ENCODE measurements around the gene DPP10.

GRCh38 chr2:115168457-115168856 is 726.0 kb downstream of the DPP10 start:
- TF ChIP-seq YY1 (tag by site-specific recombination; IDR thresholded peaks at IDR 0.05), result no peak
- no peak for TF ChIP-seq ZNF426 (tag by site-specific recombination; IDR thresholded peaks at IDR 0.05)
- TF ChIP-seq SP2 (tag by site-specific recombination; IDR thresholded peaks at IDR 0.05), result no peak
- TF ChIP-seq, protein P1, sequence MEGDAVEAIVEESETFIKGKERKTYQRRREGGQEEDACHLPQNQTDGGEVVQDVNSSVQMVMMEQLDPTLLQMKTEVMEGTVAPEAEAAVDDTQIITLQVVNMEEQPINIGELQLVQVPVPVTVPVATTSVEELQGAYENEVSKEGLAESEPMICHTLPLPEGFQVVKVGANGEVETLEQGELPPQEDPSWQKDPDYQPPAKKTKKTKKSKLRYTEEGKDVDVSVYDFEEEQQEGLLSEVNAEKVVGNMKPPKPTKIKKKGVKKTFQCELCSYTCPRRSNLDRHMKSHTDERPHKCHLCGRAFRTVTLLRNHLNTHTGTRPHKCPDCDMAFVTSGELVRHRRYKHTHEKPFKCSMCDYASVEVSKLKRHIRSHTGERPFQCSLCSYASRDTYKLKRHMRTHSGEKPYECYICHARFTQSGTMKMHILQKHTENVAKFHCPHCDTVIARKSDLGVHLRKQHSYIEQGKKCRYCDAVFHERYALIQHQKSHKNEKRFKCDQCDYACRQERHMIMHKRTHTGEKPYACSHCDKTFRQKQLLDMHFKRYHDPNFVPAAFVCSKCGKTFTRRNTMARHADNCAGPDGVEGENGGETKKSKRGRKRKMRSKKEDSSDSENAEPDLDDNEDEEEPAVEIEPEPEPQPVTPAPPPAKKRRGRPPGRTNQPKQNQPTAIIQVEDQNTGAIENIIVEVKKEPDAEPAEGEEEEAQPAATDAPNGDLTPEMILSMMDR (tag by site-specific recombination; IDR thresholded peaks at IDR 0.05), result no peak
- TF ChIP-seq ZBTB10 (tag by site-specific recombination; IDR thresholded peaks at IDR 0.05), result no peak
- TF ChIP-seq ZBTB8A (tag by site-specific recombination; IDR thresholded peaks at IDR 0.05), result no peak
- no peak for TF ChIP-seq MYNN (tag by site-specific recombination; IDR thresholded peaks at IDR 0.05; ENCODE audit: borderline replicate concordance)
- TF ChIP-seq ZNF777 (tag by site-specific recombination; IDR thresholded peaks at IDR 0.05; ENCODE audit: borderline replicate concordance), result no peak
- no peak for TF ChIP-seq KLF9 (tag by site-specific recombination; IDR thresholded peaks at IDR 0.05; ENCODE audit: low read depth)
- TF ChIP-seq ZNF768 (tag by site-specific recombination; IDR thresholded peaks at IDR 0.05), result no peak
- no peak for TF ChIP-seq ZNF138 (tag by site-specific recombination; IDR thresholded peaks at IDR 0.05; ENCODE audit: borderline replicate concordance)
- TF ChIP-seq ZNF274 (IDR thresholded peaks at IDR 0.05; ENCODE audit: low read length), result no peak
- no peak for TF ChIP-seq ZNF274 (tag by site-specific recombination; IDR thresholded peaks at IDR 0.05; ENCODE audit: borderline replicate concordance)
- TF ChIP-seq, protein P2, sequence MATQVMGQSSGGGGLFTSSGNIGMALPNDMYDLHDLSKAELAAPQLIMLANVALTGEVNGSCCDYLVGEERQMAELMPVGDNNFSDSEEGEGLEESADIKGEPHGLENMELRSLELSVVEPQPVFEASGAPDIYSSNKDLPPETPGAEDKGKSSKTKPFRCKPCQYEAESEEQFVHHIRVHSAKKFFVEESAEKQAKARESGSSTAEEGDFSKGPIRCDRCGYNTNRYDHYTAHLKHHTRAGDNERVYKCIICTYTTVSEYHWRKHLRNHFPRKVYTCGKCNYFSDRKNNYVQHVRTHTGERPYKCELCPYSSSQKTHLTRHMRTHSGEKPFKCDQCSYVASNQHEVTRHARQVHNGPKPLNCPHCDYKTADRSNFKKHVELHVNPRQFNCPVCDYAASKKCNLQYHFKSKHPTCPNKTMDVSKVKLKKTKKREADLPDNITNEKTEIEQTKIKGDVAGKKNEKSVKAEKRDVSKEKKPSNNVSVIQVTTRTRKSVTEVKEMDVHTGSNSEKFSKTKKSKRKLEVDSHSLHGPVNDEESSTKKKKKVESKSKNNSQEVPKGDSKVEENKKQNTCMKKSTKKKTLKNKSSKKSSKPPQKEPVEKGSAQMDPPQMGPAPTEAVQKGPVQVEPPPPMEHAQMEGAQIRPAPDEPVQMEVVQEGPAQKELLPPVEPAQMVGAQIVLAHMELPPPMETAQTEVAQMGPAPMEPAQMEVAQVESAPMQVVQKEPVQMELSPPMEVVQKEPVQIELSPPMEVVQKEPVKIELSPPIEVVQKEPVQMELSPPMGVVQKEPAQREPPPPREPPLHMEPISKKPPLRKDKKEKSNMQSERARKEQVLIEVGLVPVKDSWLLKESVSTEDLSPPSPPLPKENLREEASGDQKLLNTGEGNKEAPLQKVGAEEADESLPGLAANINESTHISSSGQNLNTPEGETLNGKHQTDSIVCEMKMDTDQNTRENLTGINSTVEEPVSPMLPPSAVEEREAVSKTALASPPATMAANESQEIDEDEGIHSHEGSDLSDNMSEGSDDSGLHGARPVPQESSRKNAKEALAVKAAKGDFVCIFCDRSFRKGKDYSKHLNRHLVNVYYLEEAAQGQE (tag by site-specific recombination; IDR thresholded peaks at IDR 0.05), result no peak
